HepG2 (cell line): ENCODE measurements around the gene LCAT. TPM values are rescaled to one million over a fixed set of nuclear protein-coding genes. Genes with fewer than 3 reads are reported as not detected.
A peak's percentile ranks its signal among the peaks of the same experiment; 100 is the strongest.

Source experiments
- AHR ChIP-seq: IDR thresholded peaks from 2 replicates; pipeline ENCODE4 v1.6.1; 2018; ENCODE audit warnings: missing genetic modification reagents, missing compliant biosample characterization
- CCAR2 ChIP-seq: fragments of 200-400 bp; formaldehyde crosslinking; optimal IDR thresholded peaks from 2 replicates; pipeline ENCODE3; 2018; ENCODE audit warnings: low read depth, mild to moderate bottlenecking, low read length, moderate library complexity
- ERF ChIP-seq: IDR thresholded peaks from 2 replicates; pipeline ENCODE4 v1.6.1; 2018; ENCODE audit warnings: missing biosample characterization, missing genetic modification reagents
- ETV5 ChIP-seq: IDR thresholded peaks from 2 replicates; pipeline ENCODE4 v1.6.1; 2018; ENCODE audit warnings: missing biosample characterization, missing genetic modification reagents, inconsistent platforms, borderline replicate concordance
- FOSL2 ChIP-seq: sonication (generic); formaldehyde crosslinking; IDR thresholded peaks from 2 replicates; pipeline ENCODE4 v1.4.0; 2020; ENCODE audit warnings: missing genetic modification reagents
- GABPA ChIP-seq, 2 experiments: IDR thresholded peaks; 2 replicates each; pipeline ENCODE4 v1.6.1; 2011 to 2016; ENCODE audit warnings: low read depth in 2 of 2, low read length in 1 of 2, missing biosample characterization in 1 of 2, missing genetic modification characterization in 1 of 2
- KAT8 ChIP-seq: IDR thresholded peaks from 2 replicates; pipeline ENCODE4 v1.6.1; 2016; ENCODE audit warnings: missing genetic modification reagents, missing compliant biosample characterization
- MED1 ChIP-seq: sonication (generic); formaldehyde crosslinking; IDR thresholded peaks from 2 replicates; pipeline ENCODE4 v1.4.0; 2020; ENCODE audit warnings: missing genetic modification reagents
- MEIS2 ChIP-seq: sonication (generic); formaldehyde crosslinking; IDR thresholded peaks from 2 replicates; pipeline ENCODE4 v1.9.0; 2021; ENCODE audit warnings: mild to moderate bottlenecking, missing genetic modification reagents
- MLLT10 ChIP-seq: sonication (generic); formaldehyde crosslinking; IDR thresholded peaks from 2 replicates; pipeline ENCODE4 v1.4.0; 2020; ENCODE audit warnings: missing genetic modification reagents
- PCBP1 ChIP-seq: fragments of 200-400 bp; formaldehyde crosslinking; IDR thresholded peaks from 2 replicates; pipeline ENCODE4 v1.6.1; 2017; ENCODE audit warnings: mild to moderate bottlenecking, low read depth, low read length, borderline replicate concordance
- RARG ChIP-seq: sonication (generic); formaldehyde crosslinking; IDR thresholded peaks from 2 replicates; pipeline ENCODE4 v1.4.0; 2020; ENCODE audit warnings: low read depth, mild to moderate bottlenecking, missing genetic modification reagents
- SAP130 ChIP-seq: IDR thresholded peaks from 2 replicates; pipeline ENCODE4 v1.6.1; 2016; ENCODE audit warnings: low read depth
- THAP11 ChIP-seq: IDR thresholded peaks from 2 replicates; pipeline ENCODE4 v1.6.1; 2016; ENCODE audit warnings: missing biosample characterization, missing genetic modification reagents
- TRIM24 ChIP-seq: sonication (generic); formaldehyde crosslinking; IDR thresholded peaks from 2 replicates; pipeline ENCODE4 v1.8.0; 2022; ENCODE audit warnings: mild to moderate bottlenecking, missing genetic modification reagents
- U2AF1 ChIP-seq: fragments of 200-400 bp; formaldehyde crosslinking; optimal IDR thresholded peaks from 2 replicates; pipeline ENCODE3; 2017; ENCODE audit warnings: mild to moderate bottlenecking, low read depth, low read length
- ZNF44 ChIP-seq: sonication (generic); formaldehyde crosslinking; IDR thresholded peaks from 2 replicates; pipeline ENCODE4 v1.5.1; 2020; ENCODE audit warnings: mild to moderate bottlenecking, missing genetic modification reagents
- ZNF496 ChIP-seq: sonication (generic); formaldehyde crosslinking; IDR thresholded peaks from 2 replicates; pipeline ENCODE4 v1.8.1; 2023; ENCODE audit warnings: mild to moderate bottlenecking, moderate library complexity, missing genetic modification reagents; ENCODE audit not compliant: insufficient replicate concordance
- ZNF616 ChIP-seq: sonication (generic); formaldehyde crosslinking; IDR thresholded peaks from 2 replicates; pipeline ENCODE4 v1.5.0; 2020; ENCODE audit warnings: low read depth, mild to moderate bottlenecking, missing genetic modification reagents
- ZNF790 ChIP-seq: sonication (generic); formaldehyde crosslinking; IDR thresholded peaks from 2 replicates; pipeline ENCODE4 v1.8.0; 2022; ENCODE audit warnings: missing genetic modification reagents, mild to moderate bottlenecking, borderline replicate concordance
- ZSCAN12 ChIP-seq: sonication (generic); formaldehyde crosslinking; IDR thresholded peaks from 2 replicates; pipeline ENCODE4 v1.9.0; 2021; ENCODE audit warnings: mild to moderate bottlenecking, missing genetic modification reagents
- polyA plus RNA-seq, 8 experiments: library from polyadenylated mRNA; depleted of rRNA in 3 of 8; stranded (reverse) in 7 of 8; unstranded in 1 of 8; fragments of >200 nt; fragmentation: Illumina TruSeq in 4 of 8; extraction: Trizol in 4 of 8; gene quantifications; 2 replicates each; pipeline versions ENCODE4 v1.2.1 to v1.2.3, GENCODE V29; 2011 to 2016; ENCODE audit warnings: low read depth in 4 of 8, missing spikeins in 1 of 8, mixed read lengths in 1 of 8; ENCODE audit not compliant: insufficient read depth in 1 of 8
- total RNA-seq, 5 experiments: library from RNA; depleted of rRNA; stranded (reverse); fragments of >200 nt; fragmentation: Illumina TruSeq; extraction: Trizol; gene quantifications; 2 replicates each; pipeline ENCODE4 v1.2.3, GENCODE V29; 2016; ENCODE audit warnings: low read depth in 1 of 5
- TF ChIP-seq, protein P1 (sequence below): sonication (generic); formaldehyde crosslinking; IDR thresholded peaks from 2 replicates; pipeline ENCODE4 v1.8.1; 2023; ENCODE audit warnings: mild to moderate bottlenecking, inconsistent platforms, moderate library complexity, missing genetic modification reagents, borderline replicate concordance
- TF ChIP-seq, protein P2 (sequence below): IDR thresholded peaks from 2 replicates; pipeline ENCODE4 v1.6.1; 2016; ENCODE audit warnings: low read depth, borderline replicate concordance
- TF ChIP-seq, protein P3 (sequence below): sonication (generic); formaldehyde crosslinking; IDR thresholded peaks from 2 replicates; pipeline ENCODE4 v1.8.0; 2022; ENCODE audit warnings: mild to moderate bottlenecking, missing genetic modification reagents, moderate library complexity
- TF ChIP-seq, protein P4 (sequence below): sonication (generic); formaldehyde crosslinking; IDR thresholded peaks from 2 replicates; pipeline ENCODE4 v1.4.0; 2020; ENCODE audit warnings: missing genetic modification reagents, borderline replicate concordance

LCAT gene
- total and polyA plus RNA-seq, 2 of the 13 experiments (the other 11 are each of a cell fraction or from before 2014, with no cell fraction given) = 36.1 to 38.9 TPM

DNA sequence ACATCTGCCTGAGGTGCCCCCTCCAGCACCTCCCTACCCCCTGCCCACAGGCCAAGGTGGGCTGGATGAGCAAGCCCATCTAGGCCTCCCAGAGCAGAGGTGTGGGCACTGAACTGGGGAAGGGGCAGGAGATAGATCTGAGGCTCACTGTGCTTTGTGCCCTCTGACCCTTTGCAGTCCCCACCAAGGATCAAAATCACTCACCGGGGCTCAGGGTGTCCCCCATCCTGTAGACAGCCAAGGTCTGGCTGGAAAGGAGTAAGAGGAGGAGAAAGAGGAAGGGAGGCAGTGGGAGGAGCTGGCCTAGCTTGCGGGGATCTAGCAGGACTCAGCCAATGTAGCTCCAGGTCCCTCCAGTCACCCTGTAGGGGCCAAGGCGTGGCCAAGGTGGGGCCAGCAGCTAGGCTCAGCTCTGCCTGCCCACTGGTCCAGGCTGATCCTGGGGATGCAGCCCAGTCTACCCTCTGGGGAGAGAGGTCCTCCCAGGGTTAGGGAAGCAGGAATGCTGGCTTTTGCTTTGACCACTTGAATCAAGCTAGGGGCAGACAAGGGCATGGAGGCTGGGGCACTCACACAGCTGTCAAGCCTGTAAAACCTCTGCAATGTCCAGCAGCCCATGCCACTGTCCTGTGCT, 22.7 kb upstream of the LCAT start (continued):
- TF ChIP-seq AHR (CRISPR knock-in tag) = no peak
- no peak for TF ChIP-seq RARG (CRISPR knock-in tag)
- no peak for TF ChIP-seq KAT8 (CRISPR knock-in tag)
- no peak for TF ChIP-seq CCAR2
- no peak; the same call in 1 of the 2 replicates for TF ChIP-seq THAP11 (CRISPR knock-in tag)
- no peak for TF ChIP-seq GABPA (IDR thresholded peaks at IDR 0.05; ENCODE audit: low read depth, low read length)
- no peak for TF ChIP-seq GABPA (CRISPR knock-in tag; IDR thresholded peaks at IDR 0.05; ENCODE audit: low read depth)
- TF ChIP-seq ZNF496 (CRISPR knock-in tag) = no peak
- TF ChIP-seq ZNF44 (CRISPR knock-in tag) = no peak
- no peak for TF ChIP-seq TRIM24 (CRISPR knock-in tag)
- TF ChIP-seq, protein P1, sequence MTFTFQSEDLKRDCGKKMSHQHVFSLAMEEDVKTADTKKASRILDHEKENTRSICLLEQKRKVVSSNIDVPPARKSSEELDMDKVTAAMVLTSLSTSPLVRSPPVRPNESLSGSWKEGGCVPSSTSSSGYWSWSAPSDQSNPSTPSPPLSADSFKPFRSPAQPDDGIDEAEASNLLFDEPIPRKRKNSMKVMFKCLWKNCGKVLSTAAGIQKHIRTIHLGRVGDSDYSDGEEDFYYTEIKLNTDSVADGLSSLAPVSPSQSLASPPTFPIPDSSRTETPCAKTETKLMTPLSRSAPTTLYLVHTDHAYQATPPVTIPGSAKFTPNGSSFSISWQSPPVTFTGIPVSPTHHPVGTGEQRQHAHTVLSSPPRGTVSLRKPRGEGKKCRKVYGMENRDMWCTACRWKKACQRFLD (CRISPR knock-in tag) = peak; percentile 84; the same call in 1 of the 2 replicates
- TF ChIP-seq FOSL2 = no peak
- TF ChIP-seq ERF (CRISPR knock-in tag) = peak; percentile 33; the same call in 1 of the 2 replicates
- TF ChIP-seq MEIS2 (CRISPR knock-in tag) = no peak
- TF ChIP-seq ZSCAN12 (CRISPR knock-in tag) = no peak
- no peak for TF ChIP-seq U2AF1
- TF ChIP-seq, protein P2, sequence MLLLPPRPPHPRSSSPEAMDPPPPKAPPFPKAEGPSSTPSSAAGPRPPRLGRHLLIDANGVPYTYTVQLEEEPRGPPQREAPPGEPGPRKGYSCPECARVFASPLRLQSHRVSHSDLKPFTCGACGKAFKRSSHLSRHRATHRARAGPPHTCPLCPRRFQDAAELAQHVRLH = no peak
- TF ChIP-seq PCBP1 = no peak
- TF ChIP-seq, protein P3, sequence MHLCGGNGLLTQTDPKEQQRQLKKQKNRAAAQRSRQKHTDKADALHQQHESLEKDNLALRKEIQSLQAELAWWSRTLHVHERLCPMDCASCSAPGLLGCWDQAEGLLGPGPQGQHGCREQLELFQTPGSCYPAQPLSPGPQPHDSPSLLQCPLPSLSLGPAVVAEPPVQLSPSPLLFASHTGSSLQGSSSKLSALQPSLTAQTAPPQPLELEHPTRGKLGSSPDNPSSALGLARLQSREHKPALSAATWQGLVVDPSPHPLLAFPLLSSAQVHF (CRISPR knock-in tag) = no peak
- TF ChIP-seq, protein P4, sequence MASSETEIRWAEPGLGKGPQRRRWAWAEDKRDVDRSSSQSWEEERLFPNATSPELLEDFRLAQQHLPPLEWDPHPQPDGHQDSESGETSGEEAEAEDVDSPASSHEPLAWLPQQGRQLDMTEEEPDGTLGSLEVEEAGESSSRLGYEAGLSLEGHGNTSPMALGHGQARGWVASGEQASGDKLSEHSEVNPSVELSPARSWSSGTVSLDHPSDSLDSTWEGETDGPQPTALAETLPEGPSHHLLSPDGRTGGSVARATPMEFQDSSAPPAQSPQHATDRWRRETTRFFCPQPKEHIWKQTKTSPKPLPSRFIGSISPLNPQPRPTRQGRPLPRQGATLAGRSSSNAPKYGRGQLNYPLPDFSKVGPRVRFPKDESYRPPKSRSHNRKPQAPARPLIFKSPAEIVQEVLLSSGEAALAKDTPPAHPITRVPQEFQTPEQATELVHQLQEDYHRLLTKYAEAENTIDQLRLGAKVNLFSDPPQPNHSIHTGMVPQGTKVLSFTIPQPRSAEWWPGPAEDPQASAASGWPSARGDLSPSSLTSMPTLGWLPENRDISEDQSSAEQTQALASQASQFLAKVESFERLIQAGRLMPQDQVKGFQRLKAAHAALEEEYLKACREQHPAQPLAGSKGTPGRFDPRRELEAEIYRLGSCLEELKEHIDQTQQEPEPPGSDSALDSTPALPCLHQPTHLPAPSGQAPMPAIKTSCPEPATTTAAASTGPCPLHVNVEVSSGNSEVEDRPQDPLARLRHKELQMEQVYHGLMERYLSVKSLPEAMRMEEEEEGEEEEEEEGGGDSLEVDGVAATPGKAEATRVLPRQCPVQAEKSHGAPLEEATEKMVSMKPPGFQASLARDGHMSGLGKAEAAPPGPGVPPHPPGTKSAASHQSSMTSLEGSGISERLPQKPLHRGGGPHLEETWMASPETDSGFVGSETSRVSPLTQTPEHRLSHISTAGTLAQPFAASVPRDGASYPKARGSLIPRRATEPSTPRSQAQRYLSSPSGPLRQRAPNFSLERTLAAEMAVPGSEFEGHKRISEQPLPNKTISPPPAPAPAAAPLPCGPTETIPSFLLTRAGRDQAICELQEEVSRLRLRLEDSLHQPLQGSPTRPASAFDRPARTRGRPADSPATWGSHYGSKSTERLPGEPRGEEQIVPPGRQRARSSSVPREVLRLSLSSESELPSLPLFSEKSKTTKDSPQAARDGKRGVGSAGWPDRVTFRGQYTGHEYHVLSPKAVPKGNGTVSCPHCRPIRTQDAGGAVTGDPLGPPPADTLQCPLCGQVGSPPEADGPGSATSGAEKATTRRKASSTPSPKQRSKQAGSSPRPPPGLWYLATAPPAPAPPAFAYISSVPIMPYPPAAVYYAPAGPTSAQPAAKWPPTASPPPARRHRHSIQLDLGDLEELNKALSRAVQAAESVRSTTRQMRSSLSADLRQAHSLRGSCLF = no peak
- no peak; the same call in 1 of the 2 replicates for TF ChIP-seq SAP130 (CRISPR knock-in tag)
- TF ChIP-seq ZNF790 (CRISPR knock-in tag) = no peak
- TF ChIP-seq MLLT10 = no peak
- no peak for TF ChIP-seq ZNF616 (CRISPR knock-in tag)
- peak; percentile 24 for TF ChIP-seq MED1
- no peak; the same call in 1 of the 2 replicates for TF ChIP-seq ETV5 (CRISPR knock-in tag)
